Stimulated activated naive CD8-positive, alpha-beta T cell treated with anti-CD3 and anti-CD28 coated beads, Interleukin-15, Interleukin-2, amounts not matched to agents 100 ng/mL and 50 ng/mL, for 24 hours (primary cell): Measurements from ENCODE around the gene TDRD3.

Experiments
- H3K27ac Mint-ChIP-seq: one replicate; pipeline ENCODE4 v1.8.0; 2021; ENCODE audit warnings: mild to moderate bottlenecking, mixed read lengths
- H3K27me3 Mint-ChIP-seq: one replicate; pipeline ENCODE4 v1.8.0; 2021; ENCODE audit warnings: mixed read lengths
- H3K36me3 Mint-ChIP-seq: one replicate; pipeline ENCODE4 v1.8.0; 2021; ENCODE audit warnings: low read depth, mixed read lengths
- H3K4me1 Mint-ChIP-seq: one replicate; pipeline ENCODE4 v1.8.0; 2021; ENCODE audit warnings: low read depth, mixed read lengths
- H3K4me3 Mint-ChIP-seq: one replicate; pipeline ENCODE4 v1.8.0; 2021; ENCODE audit warnings: mild to moderate bottlenecking, mixed read lengths
- H3K9me3 Mint-ChIP-seq: one replicate; pipeline ENCODE4 v1.8.0; 2021; ENCODE audit warnings: mixed read lengths

Gene TDRD3

GRCh38 chr13:60608954-60609353 is 211.9 kb downstream of the TDRD3 start:
- Mint-ChIP-seq H3K4me3 (no peak overlapping the region), H3K9me3 (no peaks in the 10 kb centered on the region), H3K27ac (no peak overlapping the region), H3K27me3 (no peaks in the 10 kb centered on the region), H3K4me1 (no peaks in the 10 kb centered on the region), H3K36me3 (no peaks in the 10 kb centered on the region)

DNA sequence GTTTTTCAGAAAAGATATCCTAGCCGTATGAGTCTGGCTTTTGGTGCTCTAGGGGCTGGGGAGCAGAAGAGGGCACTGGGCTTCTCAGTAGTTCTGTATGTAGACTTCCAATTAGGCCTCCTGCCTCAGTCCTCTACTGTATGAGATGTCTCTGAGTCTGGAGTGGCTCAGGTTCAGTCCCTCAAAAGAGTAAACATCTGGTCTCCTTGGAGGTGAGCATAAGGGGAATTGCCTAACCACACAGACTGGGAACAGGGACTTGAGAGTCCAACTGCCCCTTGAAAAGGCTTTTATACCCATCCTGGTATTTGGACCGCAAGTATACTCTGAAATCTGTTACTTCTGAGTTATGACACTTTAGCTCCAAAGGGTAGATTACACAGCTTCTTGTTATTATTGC is 214.5 kb downstream of the TDRD3 start:
- Mint-ChIP-seq H3K36me3 (no peaks in the 10 kb centered on the region), H3K27me3 (peaks cover 3% of the 10 kb centered on the region), H3K4me1 (no peaks in the 10 kb centered on the region), H3K4me3 (no peak overlapping the region), H3K9me3 (no peaks in the 10 kb centered on the region), H3K27ac (no peak overlapping the region)

DNA sequence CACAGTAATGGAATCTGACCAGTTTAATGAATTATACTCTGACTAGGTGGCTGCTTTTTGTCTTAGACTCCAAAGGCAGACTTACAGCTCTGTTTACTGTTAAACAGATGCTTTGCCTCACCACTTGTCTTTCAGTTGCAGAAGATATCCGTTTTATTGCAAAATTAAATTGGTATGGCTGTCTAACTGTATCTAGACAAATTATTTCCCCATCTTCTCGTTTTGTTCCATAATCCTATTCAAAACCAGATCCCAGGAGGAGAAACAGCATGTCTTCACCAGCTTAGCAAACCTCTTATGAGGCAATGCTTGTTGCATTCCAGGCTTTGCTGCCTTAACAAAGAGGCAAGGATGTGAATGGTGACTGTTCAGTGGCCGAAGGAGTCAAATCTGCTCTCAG is 215.6 kb downstream of the TDRD3 start:
- Mint-ChIP-seq H3K4me1 (no peaks in the 10 kb centered on the region), H3K36me3 (no peaks in the 10 kb centered on the region), H3K27me3 (peaks cover 3% of the 10 kb centered on the region), H3K9me3 (no peaks in the 10 kb centered on the region), H3K27ac (no peak overlapping the region), H3K4me3 (no peak overlapping the region)

- H3K36me3 Mint-ChIP-seq = no peaks in the 10 kb centered on the region
- H3K27ac Mint-ChIP-seq = no peak overlapping the region
- no peaks in the 10 kb centered on the region for H3K9me3 Mint-ChIP-seq
- H3K4me1 Mint-ChIP-seq = no peaks in the 10 kb centered on the region
- H3K4me3 Mint-ChIP-seq = no peak overlapping the region
- peaks cover 3% of the 10 kb centered on the region for H3K27me3 Mint-ChIP-seq
These were observed 216.1 kb downstream of the TDRD3 start for GRCh38 chr13:60613080-60613479.

DNA sequence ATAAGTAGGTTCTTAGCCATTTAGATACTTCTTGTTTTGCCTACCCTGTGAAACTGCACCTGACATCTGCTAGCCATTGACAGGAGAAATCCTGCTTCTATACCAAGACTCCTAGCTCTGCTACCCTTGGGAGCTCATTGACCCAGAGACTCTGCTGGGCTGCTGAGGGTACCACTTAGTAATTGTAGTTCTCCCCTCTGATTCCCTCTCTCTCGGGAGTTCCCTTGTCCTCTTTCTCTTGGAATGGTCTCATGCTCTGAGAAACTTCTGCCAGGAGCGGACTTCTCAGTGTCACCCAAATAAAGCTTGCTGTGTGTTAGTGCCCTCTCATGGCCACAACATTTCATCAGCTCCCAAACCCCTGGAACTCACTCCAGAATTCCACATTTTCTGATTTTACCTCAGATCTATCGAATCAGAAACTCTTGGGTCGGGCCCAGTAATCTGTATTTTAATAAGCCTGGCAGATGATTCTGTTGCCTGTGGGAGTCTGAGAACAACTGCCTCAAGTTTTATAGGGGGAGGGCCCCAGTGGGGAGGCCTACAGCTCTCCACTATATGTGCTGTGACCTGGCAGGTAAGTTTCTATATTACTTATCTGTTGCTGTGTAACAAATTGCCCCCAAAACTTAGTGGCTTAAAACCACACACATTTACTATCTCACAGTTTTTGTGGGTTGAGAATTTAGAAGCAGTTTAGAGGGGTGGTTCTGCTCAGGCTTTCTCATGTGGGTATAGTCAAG is 221.1 kb downstream of the TDRD3 start:
- Mint-ChIP-seq H3K4me3 (no peak overlapping the region), H3K27me3 (peaks cover 3% of the 10 kb centered on the region), H3K9me3 (no peaks in the 10 kb centered on the region), H3K27ac (no peak overlapping the region), H3K36me3 (no peaks in the 10 kb centered on the region), H3K4me1 (no peaks in the 10 kb centered on the region)

DNA sequence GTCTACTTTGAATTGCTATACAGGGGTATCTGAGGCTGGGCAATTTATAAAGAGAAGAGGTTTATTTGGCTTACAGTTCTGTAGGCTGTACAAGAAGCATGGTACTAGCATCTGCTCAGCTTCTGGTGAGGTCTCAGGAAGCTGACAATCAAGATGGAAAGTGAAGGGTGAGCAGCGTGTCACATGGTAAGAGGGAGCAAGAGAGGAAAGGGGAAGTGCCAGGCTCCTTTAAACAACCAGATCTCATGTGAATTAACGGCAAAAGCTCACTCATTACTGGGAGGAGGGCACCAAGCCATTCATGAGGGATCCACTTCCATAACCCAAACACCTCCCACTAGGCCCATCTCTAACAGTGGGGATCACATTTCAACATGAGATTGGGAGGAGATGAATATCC is 222.4 kb downstream of the TDRD3 start:
- Mint-ChIP-seq H3K27ac (no peak overlapping the region), H3K27me3 (peaks cover 2% of the 10 kb centered on the region), H3K4me3 (no peak overlapping the region), H3K4me1 (no peaks in the 10 kb centered on the region), H3K36me3 (no peaks in the 10 kb centered on the region), H3K9me3 (no peaks in the 10 kb centered on the region)

DNA sequence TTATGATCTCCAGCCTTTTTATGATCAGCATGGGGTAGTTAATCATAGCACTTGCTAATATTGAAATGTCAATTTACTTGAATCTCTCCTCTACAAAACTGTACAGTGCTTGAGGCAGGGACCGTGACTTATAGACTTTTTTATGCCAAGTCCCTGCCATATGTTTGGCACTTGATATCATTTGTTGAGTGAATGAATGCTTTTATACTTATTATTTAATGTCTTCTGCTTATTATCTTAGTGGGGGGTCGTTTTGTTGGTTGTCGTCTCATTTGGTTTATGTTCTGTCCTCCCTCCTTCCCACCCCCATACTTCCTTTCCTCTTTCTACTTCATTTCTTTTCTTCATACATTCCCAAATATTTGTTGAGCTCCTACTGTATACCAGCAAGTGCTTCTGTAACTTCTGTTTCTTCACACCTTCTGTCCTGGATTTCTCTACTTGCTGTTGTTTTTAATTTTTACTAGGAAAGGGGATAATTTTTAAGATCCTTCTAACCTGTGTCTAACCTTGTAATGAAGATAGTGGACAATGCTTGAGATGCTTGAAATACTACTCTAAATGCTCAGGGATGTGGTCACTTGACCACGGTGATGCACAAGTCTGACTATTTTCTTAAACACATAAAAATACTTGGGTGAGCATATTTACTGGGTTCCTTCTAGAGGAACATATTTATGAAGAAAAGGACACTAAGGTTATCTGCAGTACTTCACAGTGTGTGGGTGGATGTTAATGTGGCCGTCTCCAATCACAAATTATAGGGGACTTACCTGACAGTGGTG is 223.8 kb downstream of the TDRD3 start:
- H3K9me3 Mint-ChIP-seq = no peaks in the 10 kb centered on the region
- H3K36me3 Mint-ChIP-seq = no peaks in the 10 kb centered on the region
- H3K27me3 Mint-ChIP-seq = peaks cover 8% of the 10 kb centered on the region
- no peaks in the 10 kb centered on the region for H3K4me1 Mint-ChIP-seq
- no peak overlapping the region for H3K27ac Mint-ChIP-seq
- no peak overlapping the region for H3K4me3 Mint-ChIP-seq

- no peaks in the 10 kb centered on the region for H3K4me1 Mint-ChIP-seq
These were observed 226.1 kb downstream of the TDRD3 start for GRCh38 chr13:60623151-60623550.

More at GRCh38 chr13:60623151-60623550, 226.1 kb downstream of the TDRD3 start:
- Mint-ChIP-seq H3K4me3 (no peak overlapping the region), H3K36me3 (no peaks in the 10 kb centered on the region), H3K27ac (no peak overlapping the region), H3K27me3 (peaks cover 10% of the 10 kb centered on the region), H3K9me3 (no peaks in the 10 kb centered on the region)
